Kidney epithelial cell (primary cell): ENCODE measurements around the gene SSR4. TPM values are rescaled to one million over a fixed set of nuclear protein-coding genes. Genes with fewer than 3 reads are reported as not detected.

Experiments
- DNase-seq: peaks from one replicate; pipeline ENCODE4 v3.0.0-alpha.2; 2010; ENCODE audit warnings: low read depth
- H3K27me3 ChIP-seq: 2 replicates; pipeline ENCODE4 v1.6.0; 2011; ENCODE audit warnings: low read length; ENCODE audit not compliant: control insufficient read depth, insufficient read depth
- H3K36me3 ChIP-seq: 2 replicates; pipeline ENCODE4 v1.5.1; 2011; ENCODE audit warnings: low read length; ENCODE audit not compliant: control insufficient read depth, insufficient read depth
- H3K4me3 ChIP-seq: 2 replicates; pipeline ENCODE4 v1.5.1; 2011; ENCODE audit warnings: low read depth, mild to moderate bottlenecking, control low read depth, low read length
- total RNA-seq: library from RNA; depleted of rRNA; stranded (reverse); fragments of >200 nt; gene quantifications from 2 replicates; pipeline ENCODE4 v1.2.3, GENCODE V29; 2015
- TF ChIP-seq, protein P1 (sequence below): IDR thresholded peaks from 2 replicates; pipeline ENCODE4 v1.5.1; 2011; ENCODE audit warnings: mild to moderate bottlenecking, moderate library complexity, low read length, control low read depth, inconsistent platforms; ENCODE audit not compliant: insufficient read depth, poor library complexity, severe bottlenecking

Gene SSR4
- total RNA-seq, 1 donor from 2014 or later: 300 TPM

DNA sequence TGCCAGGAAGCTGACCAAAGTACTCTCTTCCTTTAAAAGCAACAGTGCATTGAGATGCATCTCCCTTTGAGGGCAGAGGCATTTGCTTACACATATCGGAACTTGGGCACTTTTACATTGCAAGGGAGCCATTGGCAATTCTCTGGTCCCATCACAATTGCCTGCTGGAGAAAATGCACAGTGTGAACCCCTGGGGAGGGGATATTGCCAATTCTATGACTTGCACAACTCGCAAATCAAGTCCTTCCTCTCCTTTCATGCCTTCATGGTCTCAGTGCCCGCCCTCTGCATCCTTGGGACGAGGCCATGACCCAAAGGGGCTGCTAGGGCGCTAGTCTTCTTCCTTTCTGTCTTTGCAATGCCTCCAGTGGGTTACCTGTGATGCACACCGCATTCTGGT, 50.7 kb downstream of the SSR4 start:
- Histone ChIP-seq H3K36me3 (no peaks in the 10 kb centered on the region), H3K27me3 (peaks cover 3% of the 10 kb centered on the region), H3K4me3 (no peak overlapping the region)
- TF ChIP-seq, protein P1, sequence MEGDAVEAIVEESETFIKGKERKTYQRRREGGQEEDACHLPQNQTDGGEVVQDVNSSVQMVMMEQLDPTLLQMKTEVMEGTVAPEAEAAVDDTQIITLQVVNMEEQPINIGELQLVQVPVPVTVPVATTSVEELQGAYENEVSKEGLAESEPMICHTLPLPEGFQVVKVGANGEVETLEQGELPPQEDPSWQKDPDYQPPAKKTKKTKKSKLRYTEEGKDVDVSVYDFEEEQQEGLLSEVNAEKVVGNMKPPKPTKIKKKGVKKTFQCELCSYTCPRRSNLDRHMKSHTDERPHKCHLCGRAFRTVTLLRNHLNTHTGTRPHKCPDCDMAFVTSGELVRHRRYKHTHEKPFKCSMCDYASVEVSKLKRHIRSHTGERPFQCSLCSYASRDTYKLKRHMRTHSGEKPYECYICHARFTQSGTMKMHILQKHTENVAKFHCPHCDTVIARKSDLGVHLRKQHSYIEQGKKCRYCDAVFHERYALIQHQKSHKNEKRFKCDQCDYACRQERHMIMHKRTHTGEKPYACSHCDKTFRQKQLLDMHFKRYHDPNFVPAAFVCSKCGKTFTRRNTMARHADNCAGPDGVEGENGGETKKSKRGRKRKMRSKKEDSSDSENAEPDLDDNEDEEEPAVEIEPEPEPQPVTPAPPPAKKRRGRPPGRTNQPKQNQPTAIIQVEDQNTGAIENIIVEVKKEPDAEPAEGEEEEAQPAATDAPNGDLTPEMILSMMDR: no peak
- no peak for DNase-seq

DNA sequence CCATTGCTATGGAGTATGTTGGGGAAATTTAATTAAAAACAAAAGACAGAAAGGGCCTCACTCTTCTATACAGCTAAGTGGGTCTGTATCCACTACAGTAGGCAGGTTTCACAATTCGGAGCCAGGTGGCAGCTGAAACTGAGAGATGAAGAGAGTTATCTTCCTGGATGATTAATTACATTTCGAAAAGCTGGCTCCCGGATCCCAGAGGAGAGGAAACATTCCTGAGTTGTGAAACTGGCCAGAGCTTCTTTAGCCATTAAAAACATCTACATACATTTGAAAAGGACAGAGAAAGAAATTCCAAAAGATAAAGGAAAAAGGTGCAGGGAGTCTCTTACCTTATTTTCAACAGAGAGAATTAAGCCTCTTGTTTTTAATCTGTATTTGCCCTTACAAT, 51.4 kb downstream of the SSR4 start:
- H3K27me3 ChIP-seq: peaks cover 6% of the 10 kb centered on the region
- TF ChIP-seq, protein P1: no peak
- H3K36me3 ChIP-seq: no peaks in the 10 kb centered on the region
- DNase-seq: no peak
- no peak overlapping the region for H3K4me3 ChIP-seq

Other genes starting within 250 kb of the SSR4 start
- gene CCNQ, start 195.5 kb upstream of the SSR4 start, total RNA-seq: 29.3 and 36.6 TPM in 2 replicates
- gene DUSP9, start 147.5 kb upstream of the SSR4 start, total RNA-seq: 3.2 and 4.1 TPM in 2 replicates
- 0.34 and 1.6 TPM in 2 replicates for gene PNCK, start 120.9 kb upstream of the SSR4 start, total RNA-seq
- gene SLC6A8, start 106.7 kb upstream of the SSR4 start, total RNA-seq: 35.0 and 36.0 TPM in 2 replicates
- 148 and 179 TPM in 2 replicates for gene BCAP31, start 70.3 kb upstream of the SSR4 start, total RNA-seq
- 14.2 and 15.3 TPM in 2 replicates for gene ABCD1, start 69.8 kb upstream of the SSR4 start, total RNA-seq
- gene PLXNB3, start 30.4 kb upstream of the SSR4 start, total RNA-seq: 3.6 and 9.1 TPM in 2 replicates
- gene SRPK3, start 13.6 kb upstream of the SSR4 start, total RNA-seq: 0.08 and 0.27 TPM in 2 replicates
- gene IDH3G, start 293 bp upstream of the SSR4 start, total RNA-seq: 80.6 and 84.0 TPM in 2 replicates
- 0.68 and 1.8 TPM in 2 replicates for gene PDZD4, start 35.9 kb downstream of the SSR4 start, total RNA-seq
- gene L1CAM, start 91.5 kb downstream of the SSR4 start, total RNA-seq: 122 and 138 TPM in 2 replicates
- 0.08 and 0.21 TPM in 2 replicates for gene AVPR2, start 110.0 kb downstream of the SSR4 start, total RNA-seq
- gene ARHGAP4, start 131.6 kb downstream of the SSR4 start, total RNA-seq: 12.7 and 14.0 TPM in 2 replicates
- gene NAA10, start 140.4 kb downstream of the SSR4 start, total RNA-seq: 139 and 141 TPM in 2 replicates
- 22.9 and 38.7 TPM in 2 replicates for gene RENBP, start 150.0 kb downstream of the SSR4 start, total RNA-seq
- gene HCFC1, start 177.2 kb downstream of the SSR4 start, total RNA-seq: 56.2 and 72.2 TPM in 2 replicates
- 6.7 and 11.9 TPM in 2 replicates for gene TMEM187, start 178.1 kb downstream of the SSR4 start, total RNA-seq
- gene IRAK1, start 225.2 kb downstream of the SSR4 start, total RNA-seq: 193 and 225 TPM in 2 replicates